GM12878 (cell line): ENCODE measurements around the gene HMCN1.

Experiments
- CEBPB ChIP-seq, 2 experiments: fragments of 150-350 bp in 1 of 2; IDR thresholded peaks; 2 replicates each; pipeline ENCODE4 v1.6.1; 2012 to 2014; ENCODE audit warnings: low read depth in 2 of 2, low read length in 2 of 2, borderline replicate concordance in 1 of 2, inconsistent platforms in 1 of 2
- EZH2 ChIP-seq: IDR thresholded peaks from 2 replicates; pipeline ENCODE4 v1.6.1; 2012; ENCODE audit warnings: low read depth, mild to moderate bottlenecking, control low read depth, inconsistent platforms, low read length, borderline replicate concordance; ENCODE audit not compliant: control insufficient read depth
- KDM1A ChIP-seq: fragments of 200-600 bp; sonication (generic); IDR thresholded peaks from 2 replicates; pipeline ENCODE4 v1.6.1; 2016; ENCODE audit warnings: borderline replicate concordance
- POLR2A ChIP-seq: IDR thresholded peaks from 2 replicates; pipeline ENCODE4 v1.6.1; 2011; ENCODE audit warnings: low read depth, mild to moderate bottlenecking, low read length
- SPI1 ChIP-seq: IDR thresholded peaks from 2 replicates; pipeline ENCODE4 v1.6.1; 2011; ENCODE audit warnings: low read depth, mild to moderate bottlenecking, low read length, moderate library complexity, borderline replicate concordance; ENCODE audit not compliant: insufficient read depth
- TCF7 ChIP-seq: IDR thresholded peaks from 2 replicates; pipeline ENCODE4 v1.6.1; 2014; ENCODE audit warnings: antibody characterized with exemption, borderline replicate concordance
- TF ChIP-seq, protein P1 (sequence below), 3 experiments: IDR thresholded peaks in 2 of 3; conservative IDR thresholded peaks in 1 of 3; 2 replicates each; pipeline ENCODE4 v1.5.1; 2011; ENCODE audit warnings: low read depth in 3 of 3, low read length in 3 of 3, mild to moderate bottlenecking in 3 of 3, control low read depth in 2 of 3, moderate library complexity in 2 of 3, inconsistent platforms in 1 of 3, mixed read lengths in 1 of 3; ENCODE audit not compliant: control insufficient read depth in 2 of 3, insufficient read depth in 1 of 3; ENCODE audit errors: extremely low read depth in 1 of 3

DNA sequence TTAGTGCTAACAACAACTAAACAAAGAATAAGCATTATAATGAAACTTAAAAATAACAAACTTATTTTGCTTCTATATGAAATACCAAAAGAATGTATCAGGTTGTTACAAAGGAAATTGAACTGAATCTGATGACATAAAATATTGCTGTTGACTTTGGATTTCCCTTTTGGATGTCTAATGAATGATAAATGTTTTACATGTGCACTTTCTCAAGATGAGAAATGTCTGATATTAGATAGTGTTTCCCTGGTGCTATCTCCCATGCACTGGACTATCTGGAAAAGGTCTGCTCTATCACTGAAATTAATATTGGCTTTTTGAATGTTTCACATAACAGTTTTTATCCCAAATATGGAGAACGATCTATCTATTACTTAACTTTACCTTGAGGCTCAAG is 179.9 kb downstream of the HMCN1 start:
- TF ChIP-seq SPI1 = no peak
- TF ChIP-seq KDM1A = no peak
- no peak for TF ChIP-seq EZH2
- TF ChIP-seq TCF7 = no peak
- TF ChIP-seq, protein P1, sequence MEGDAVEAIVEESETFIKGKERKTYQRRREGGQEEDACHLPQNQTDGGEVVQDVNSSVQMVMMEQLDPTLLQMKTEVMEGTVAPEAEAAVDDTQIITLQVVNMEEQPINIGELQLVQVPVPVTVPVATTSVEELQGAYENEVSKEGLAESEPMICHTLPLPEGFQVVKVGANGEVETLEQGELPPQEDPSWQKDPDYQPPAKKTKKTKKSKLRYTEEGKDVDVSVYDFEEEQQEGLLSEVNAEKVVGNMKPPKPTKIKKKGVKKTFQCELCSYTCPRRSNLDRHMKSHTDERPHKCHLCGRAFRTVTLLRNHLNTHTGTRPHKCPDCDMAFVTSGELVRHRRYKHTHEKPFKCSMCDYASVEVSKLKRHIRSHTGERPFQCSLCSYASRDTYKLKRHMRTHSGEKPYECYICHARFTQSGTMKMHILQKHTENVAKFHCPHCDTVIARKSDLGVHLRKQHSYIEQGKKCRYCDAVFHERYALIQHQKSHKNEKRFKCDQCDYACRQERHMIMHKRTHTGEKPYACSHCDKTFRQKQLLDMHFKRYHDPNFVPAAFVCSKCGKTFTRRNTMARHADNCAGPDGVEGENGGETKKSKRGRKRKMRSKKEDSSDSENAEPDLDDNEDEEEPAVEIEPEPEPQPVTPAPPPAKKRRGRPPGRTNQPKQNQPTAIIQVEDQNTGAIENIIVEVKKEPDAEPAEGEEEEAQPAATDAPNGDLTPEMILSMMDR (IDR thresholded peaks at IDR 0.05 in 2 of 3, conservative IDR thresholded peaks at IDR 0.05 in 1 of 3; ENCODE audit: control insufficient read depth in 2 of 3, extremely low read depth in 1 of 3, insufficient read depth in 1 of 3, low read depth in 3 of 3, low read length in 3 of 3) = no peak
- TF ChIP-seq POLR2A = no peak
- TF ChIP-seq CEBPB (IDR thresholded peaks at IDR 0.05; ENCODE audit: borderline replicate concordance in 1 of 2, low read depth in 2 of 2, low read length in 2 of 2) = no peak
